Dedifferentiated amniotic fluid mesenchymal stem cell (primary cell): ENCODE results near the gene ATXN1.
A peak's percentile ranks its signal among the peaks of the same experiment; 100 is the strongest.
"Not testable (repeated sequence)": the region's sequence is repeated elsewhere in the genome, so short reads cannot be mapped to it uniquely, and the experiment has no call there.

Source experiments
- DNase-seq: peaks from one replicate; pipeline ENCODE4 v3.0.0-alpha.2; 2016; ENCODE audit errors: extremely low spot score

Gene ATXN1

DNA sequence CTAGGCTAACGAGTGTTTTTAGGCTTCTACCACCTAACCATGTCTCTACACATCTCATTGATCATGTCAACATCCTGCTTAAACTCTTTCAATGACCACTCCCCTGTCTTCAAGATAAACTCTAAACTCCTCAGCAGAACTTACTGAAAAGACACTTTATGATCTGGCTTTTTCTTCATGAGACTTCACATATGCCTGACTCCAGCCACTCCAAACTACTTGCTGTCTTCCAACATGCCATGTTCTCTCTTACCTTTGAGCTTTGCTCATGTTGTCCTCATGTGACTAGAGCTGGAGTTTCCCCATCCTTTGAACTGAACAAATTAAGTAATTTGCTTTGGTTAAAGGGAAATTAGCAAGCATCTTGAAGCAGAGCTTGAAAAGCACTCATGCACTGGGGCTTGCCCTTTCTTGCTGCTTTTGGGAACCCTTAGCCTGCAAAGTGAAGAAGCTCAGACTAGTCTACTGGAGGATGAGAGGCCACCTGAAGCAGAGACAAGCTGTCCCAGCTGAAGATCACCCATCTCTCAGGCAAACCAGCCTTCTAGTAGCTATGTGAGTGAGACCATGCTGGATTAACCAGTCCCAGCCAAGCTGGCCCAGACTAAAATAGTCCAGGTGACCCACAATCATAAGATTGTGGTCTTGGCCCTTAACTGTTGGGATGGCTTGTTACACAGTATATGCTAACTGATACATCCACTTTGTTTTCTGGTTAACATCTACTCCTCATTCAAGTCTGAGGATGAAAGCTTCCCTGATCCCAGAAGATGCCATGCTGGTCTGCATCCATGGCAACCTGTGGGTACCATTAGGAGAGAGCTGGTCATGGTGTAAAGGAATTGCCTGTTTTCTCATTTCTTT is 287.1 kb downstream of the ATXN1 start:
- no peak for DNase-seq

DNA sequence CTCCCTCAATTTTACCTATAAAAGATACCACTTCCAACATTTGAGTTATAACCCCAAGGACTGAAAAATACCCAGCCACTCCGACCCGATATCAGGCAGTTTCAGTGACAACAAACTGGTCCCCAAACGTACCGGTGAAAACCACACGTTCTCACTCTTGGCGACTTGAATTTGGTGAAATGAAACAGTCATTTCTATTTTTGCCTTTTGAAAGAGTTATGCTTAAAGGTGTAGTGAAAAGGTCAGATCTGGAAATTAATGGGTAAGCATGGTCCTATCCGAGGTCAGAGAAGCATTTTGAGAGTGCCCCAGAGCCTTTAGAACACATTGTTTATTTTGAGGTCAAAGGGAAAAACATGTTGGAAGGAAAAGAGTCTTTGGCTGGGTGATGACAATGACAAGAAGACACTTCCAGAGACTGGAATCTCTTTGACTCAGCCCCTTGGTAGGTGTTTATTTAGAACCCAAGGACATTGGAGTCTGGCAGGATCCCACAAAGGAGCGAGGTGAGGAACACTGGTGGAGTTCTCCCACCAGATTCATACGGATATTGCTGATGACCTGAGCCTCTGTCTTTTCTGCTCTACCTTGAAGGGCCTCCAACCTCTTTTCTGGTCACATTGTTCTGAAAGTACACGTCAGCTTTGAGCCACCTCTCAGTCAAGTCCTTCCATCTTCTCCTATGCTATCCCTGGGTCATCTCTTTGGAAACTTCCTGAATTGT is 287.9 kb downstream of the ATXN1 start:
- no peak for DNase-seq

DNA sequence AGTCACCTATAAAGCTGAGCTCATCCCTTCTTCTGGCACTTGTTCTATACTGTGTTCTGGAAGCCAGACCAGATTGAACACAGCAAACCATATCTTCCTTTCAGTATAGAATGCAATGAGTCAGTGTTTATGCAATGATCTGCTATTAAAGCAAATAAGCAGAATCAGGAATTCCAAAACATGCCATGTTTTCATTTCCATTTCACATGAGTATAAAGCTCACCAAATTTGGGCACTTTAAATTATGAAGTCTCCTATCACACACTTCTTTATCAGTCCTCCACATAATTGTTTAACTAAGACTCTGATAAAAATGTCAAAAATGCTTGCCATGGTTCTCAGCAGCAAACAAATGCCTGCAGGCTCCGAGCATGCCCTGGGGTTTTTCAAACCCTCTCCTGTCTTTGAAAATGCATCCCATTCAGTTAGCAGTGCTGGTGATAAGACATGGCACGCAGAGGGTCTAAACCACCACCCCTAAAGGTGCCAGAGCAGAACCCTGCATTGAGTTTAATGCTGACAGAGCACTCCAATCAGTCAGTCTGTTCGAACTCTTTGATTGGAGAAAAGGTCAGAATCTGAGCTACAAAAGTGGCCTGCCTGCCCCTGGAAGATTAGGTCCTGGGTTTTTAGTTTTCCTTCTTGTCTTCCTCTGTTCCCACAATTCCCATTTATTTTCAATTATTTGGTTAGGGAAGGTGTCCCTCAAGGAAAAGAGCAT is 288.8 kb downstream of the ATXN1 start:
- DNase-seq, result peak; percentile 31

DNA sequence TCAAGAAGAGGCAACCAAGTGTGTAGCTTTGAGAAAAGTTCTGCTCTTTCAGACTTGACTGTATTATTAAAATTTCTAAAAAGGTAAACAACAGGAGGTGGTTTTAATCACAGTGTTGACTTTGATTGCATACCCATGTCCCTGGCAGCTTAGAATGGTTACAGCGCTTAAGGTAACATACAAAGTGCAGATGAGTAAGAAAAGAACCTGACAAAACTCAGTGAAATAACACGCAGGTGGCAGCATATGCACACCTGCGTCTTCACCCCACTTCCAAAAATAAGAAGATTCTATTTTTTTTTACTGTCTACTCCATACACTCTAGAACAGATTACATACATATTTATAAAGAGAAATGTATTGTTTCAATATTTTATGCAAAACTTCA is 289.4 kb downstream of the ATXN1 start:
- no peak for DNase-seq

DNA sequence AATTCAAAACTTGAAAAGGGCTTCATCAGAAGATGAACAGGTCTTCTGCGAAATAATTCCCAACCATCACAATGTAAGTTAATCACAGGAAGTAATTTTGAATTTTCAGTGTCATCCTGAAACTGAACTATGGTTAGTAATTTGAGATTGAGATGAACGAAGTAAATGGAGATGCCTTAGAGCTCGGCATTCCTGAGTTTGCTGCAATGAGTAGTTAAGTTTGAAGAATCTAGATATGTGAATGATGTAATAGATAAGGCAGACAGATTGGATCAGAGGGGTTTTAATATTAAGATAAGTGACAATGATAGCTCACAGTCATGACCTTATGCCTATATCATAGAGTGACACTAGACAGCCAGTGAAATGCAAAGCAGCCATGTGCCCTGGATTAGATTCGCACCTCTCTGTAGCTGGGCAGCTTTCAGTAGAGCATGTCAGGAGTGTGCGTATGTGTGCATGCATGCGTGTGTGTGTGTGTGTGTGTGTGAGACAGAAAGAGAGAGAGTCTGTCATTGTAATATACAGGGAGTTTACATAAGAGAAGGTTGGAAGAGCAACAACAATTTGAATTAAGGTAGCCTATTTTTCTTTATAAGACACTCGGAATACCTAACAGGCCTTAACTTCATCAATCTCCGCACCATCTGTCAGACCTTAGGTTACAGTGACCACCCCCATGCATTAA is 289.9 kb downstream of the ATXN1 start:
- DNase-seq, result no peak

DNA sequence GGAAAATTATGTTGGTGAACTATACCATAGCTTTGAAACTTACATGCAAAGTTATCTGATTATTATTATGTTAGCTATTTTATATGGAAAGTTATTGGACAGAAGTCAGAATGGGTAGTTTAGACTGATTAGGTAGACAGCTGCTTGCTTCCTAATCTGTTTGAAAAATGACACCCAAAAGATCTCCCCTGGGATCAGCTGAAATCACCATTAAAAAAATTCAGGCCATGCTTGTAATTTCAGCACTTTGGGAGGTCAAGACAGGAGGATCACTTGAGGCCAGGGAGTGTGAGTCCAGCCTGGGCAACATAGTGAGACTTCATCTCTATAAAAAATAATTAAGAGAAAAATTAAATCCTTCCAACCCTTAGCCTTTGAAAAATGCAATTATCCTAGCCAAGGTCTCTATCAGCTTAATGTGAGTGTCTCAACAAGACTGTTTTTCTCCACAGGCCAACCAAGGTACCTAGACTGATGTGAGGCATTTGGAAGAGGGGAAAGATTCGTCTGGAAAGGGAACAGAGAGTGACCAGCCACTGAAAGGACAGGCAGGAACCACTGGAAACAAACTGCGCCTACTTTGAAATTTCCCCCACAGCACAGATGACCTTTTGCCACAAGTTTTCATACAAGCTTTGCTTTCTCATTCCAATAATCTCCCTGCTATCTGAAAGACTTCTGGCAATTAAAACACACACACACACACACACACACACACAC is 290.6 kb downstream of the ATXN1 start:
- no peak for DNase-seq

DNA sequence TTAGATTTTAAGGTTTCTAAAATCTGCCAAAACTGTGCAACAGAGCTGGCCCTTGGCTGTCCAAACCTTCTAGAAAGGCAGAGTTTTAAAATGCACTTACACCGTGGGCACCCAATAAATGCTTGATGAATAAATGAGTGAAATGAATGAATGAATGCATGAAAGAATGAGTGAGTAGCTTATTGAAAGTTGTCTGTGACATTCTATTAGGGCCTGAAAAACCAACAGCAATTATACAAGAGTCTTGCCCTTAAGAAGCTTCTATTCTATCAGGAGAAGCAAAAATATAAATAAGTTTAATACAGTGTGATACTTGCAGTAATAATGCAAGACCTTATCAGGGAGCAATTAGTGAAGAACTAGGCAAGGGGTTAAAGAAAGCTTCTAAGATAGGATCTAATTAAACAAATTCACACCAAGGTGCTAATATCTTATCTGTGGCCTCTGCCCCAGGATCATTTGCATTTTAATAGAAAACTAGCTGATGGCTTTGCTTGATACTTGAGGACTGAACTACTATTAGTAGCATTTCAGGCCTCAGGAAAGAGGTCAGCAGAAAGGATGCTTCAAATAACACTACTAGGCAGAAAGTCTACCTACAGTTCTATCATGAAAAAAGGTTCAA is 292.2 kb downstream of the ATXN1 start:
- DNase-seq, result no peak

DNA sequence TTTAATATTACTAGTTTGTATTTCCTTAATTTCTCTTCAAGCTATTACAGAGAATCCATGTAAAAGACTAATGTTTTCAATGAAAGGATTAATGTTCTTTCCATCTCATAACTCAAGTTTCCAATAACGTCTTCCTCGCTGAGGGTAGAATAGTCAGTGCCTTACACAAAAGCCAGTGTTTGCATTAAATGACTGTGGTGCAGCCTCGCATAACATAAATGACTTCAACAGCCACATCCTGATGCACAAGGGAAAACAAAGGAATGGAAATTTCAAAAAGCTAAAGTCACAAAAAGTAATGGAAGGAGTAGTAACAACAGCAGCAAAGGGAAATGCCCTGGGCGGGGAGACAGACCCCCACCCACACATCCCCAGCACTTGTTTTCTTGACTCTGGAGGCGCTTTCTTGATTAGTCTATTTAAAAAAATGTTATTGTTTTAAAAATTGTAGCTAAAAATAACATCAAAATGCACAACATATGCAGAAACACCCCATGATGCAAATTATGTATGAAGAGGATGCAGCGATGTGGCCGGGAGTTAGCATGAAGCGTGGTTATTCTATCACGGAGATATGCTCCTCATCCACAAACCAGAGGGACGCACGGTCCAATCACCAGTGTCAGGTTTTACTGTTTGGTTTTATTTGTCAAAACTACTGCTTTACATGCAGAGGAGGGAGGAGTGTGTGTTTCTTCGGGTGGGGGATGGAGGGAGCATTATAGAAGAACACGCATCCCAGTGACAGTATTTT is 294.3 kb downstream of the ATXN1 start:
- DNase-seq, result no peak

DNA sequence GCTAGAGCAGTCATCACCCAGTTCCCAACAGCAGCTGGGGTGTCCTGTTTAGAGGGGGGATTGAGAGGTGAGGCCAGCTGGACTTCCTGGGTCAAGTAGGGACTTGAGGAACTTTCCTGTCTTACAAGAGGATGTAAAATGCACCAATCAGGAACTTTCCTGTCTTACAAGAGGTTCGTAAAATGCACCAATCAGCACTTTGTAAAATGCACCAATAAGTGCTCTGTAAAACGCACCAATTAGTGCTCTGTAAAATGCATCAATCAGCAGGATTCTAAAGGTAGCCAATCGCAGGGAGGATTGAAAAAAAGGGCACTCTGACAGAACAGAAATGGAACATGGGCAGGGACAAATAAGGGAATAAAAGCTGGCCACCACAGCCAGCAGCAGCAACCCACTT is 297.2 kb downstream of the ATXN1 start:
- DNase-seq, result no peak

DNA sequence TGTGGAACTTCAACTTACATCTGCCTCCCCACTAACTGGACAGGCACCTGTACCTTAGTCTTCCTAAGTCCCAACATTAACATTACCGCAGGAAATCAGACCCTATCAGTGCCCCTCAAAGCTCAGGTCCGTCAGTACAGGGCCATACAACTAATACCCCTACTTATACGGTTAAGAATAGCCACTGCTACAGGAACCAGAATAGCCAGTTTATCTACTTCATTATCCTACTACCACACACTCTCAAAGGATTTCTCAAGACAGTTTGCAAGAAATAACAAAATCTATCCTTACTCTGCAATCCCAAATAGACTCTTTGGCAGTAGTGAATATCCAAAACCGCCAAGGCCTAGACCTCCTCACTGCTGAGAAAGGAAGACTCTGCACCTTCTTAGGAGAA is 298.0 kb downstream of the ATXN1 start:
- not testable (repeated sequence) for DNase-seq

DNA sequence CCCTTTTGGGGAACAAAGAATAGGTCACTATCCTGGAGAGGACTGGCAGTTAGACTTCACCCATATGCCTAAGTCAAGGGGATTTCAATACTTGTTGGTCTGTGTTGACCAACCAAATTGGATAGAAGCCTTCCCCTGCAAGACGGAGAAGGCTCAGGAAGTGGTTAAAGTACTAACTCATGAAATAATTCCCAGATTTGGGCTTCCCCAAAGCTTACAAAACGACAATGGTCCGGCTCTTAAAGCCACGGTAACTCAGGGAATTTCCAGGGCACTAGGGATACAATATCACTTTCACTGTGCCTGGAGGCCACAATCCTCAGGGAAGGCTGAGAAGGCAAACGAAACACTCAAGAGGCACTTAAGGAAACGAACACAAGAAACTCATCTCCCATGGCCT is 299.8 kb downstream of the ATXN1 start:
- no peak for DNase-seq

DNA sequence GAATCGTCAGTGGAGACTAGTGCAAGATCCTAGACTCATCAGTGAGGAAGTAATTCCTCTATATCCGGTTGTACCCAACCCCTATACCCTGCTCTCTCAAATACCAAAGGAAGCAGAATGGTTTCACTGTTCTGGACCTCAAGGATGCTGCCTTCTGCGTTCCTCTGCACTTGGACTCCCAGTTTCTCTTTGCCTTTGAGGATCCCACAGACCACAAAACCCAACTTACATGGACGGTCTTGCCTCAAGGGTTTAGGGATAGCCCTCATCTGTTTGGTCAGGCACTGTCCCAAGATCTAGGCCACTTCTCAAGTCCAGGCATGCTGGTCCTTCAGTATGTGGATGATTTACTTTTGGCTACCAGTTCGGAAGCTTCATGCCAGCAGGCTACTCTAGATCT is 301.8 kb downstream of the ATXN1 start:
- not testable (repeated sequence) for DNase-seq

DNA sequence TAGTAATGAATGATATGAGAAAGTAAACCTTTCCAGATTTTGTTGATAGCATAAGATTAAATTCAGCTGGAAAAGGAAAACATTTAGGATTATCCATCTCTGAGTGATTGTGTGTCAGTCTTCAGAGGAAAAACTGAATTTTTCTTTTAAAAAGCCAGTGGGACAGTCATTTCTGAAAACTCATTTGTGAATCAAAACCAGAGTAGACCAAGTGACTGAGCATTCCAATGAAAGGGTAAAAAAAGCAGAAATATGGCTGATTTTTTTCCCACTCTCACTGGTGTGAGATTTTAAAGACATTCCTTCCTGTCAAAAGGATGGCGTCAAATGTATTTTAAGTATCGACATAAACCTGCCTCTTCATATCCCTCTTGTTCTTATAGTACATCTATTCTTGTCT is 308.9 kb downstream of the ATXN1 start:
- DNase-seq, result no peak

DNA sequence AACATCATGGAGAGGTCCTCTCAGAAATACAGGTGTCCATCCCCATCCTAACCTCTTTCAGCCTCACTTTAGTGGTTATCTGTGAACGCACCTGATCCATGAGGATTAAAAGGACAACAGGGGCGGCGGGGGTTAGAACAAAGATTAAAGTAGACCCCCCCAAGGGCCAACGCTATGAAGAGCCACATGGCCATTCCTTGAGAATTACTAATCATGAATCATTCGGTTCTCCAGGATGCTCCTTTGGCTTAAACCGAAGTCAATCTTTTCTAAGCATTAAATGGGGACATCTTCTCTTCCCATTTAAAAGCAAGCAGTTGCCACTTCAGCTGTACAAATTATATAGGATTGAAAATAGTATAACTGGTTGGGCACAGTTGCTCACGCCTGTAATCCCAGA is 310.4 kb downstream of the ATXN1 start:
- no peak for DNase-seq

DNA sequence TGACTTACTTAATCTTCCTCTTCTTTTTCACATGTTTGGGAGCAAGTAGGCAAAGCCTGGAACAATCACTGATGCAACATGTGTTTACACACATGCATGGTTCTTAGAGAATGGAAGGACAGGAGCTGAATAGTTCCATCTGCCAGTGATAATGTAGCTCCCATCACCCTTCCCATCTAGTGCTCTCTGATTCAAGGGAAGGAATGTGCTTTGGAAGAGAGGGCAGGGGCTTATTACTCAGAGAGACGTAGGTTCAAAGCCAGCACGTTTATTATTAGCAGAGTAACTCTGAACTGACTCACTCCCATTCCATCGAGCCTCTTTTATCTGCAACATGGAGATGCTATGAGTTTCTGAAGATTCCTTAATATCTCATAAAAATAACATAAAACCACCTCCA is 311.0 kb downstream of the ATXN1 start:
- DNase-seq, result peak; percentile 56

DNA sequence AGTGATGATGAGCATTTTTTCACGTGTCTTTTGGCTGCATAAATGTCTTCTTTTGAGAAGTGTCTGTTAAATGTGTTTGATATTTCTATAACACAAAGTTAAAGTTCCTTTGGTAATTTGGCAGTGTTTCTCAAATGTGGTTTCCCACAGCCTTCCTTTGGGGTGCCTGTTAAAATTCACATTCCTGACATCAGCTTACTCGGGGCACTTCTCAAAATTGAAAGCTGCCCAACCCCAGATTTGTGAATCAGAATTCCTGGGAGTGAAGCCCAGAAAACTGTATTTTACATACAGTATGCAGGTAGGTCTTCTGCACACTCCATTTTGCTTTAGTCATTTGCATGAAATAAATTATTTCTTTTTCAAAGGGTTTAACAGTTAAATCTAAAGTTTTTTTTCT is 315.0 kb downstream of the ATXN1 start:
- DNase-seq, result no peak

DNA sequence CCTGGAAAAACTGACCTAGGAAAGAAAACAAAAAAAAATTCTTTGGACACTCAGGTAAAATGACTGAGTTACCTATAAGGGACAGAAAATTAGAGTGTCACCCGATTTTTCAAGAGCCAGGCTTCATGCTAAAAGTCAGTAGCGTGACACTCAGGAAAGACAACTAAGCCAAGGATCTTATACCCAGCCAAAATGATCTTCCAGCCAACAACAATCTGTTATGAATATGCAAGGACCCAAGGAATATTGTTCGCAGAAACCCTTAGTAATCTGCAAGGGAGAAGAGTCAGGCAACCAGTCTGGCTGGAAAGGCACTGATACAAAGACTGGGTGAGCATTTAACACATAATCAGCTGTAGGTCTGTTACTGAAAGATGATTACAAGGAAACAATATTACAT is 319.2 kb downstream of the ATXN1 start:
- DNase-seq, result no peak

DNA sequence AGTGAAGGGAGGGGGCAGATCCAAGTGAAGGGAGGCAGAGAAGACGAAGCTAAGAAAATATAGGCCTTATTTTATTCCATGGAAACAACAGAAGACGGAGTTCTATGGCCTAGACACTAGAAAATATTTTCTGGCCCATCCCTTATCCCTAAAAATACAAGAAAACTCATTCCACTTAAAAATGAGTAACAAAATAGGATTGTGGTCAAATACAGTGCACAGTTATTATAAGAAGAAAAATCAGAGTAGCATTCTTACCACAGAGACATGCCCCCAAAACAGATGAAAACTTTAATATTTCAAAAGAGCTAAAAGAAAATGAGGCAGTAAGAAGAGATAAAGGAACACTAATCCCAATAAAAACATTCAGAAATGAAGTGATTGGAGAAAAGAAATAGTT is 320.0 kb downstream of the ATXN1 start:
- DNase-seq, result no peak

DNA sequence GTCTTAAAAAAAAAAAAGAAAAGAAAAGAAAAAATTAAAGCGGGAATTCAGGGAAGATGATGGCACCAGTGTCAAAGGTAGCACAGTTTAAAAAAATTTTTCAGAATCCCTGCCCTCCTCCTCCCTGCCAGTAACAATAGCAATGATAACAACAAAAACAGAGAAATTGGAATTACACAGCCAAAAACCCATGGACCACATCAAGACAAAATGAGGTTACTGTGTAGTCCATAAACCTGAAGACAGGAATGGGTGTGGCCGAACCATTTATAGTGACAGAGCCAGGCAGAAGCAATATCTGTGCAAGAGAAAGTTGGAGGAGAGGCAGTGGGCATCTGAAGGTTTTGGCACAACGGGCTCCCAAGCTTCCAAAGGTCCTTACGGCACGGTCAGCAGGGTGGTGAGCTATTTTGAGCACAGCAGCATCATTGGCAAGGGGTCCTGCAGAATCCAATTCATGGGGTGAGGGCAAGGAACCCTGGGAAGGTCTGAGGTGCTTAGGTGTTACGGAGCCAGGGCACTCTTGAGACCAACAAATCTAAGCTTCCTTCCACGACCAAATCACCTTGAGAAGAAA is 320.5 kb downstream of the ATXN1 start:
- DNase-seq, result no peak
